OCI-LY7 (cell line): Measurements from ENCODE around the gene PTPRT. TPM values are rescaled to one million over a fixed set of nuclear protein-coding genes. Genes with fewer than 3 reads are reported as not detected.

ENCODE experiments used
- BruUV-seq: library from RNA; stranded (reverse); fragments of 400-500 nt; replicated peaks from 2 replicates; lab custom pipeline; 2021; lab: Mats Ljungman, UMichigan
- CTCF ChIA-PET: fragments of 300-600 bp; sonication (Branson Sonifier 250); formaldehyde crosslinking; loops from one replicate; lab custom pipeline; 2022; ENCODE audit warnings: antibody characterized with exemption; ENCODE audit not compliant: unreplicated experiment; lab: Charles Lee
- POLR2A ChIA-PET: fragments of 300-600 bp; sonication (Branson Sonifier 250); formaldehyde crosslinking; loops from one replicate; lab custom pipeline; 2022; ENCODE audit warnings: antibody characterized with exemption; lab: Charles Lee
- DNase-seq: peaks from one replicate; pipeline ENCODE4 v3.0.0-alpha.2; 2015; ENCODE audit warnings: low spot score
- H2AFZ ChIP-seq: fragments of 200-600 bp; sonication (generic), shearing (Covaris generic); 2 replicates; pipeline ENCODE4 v1.6.1; 2014; ENCODE audit warnings: mild to moderate bottlenecking, antibody characterized with exemption, low read length, moderate library complexity
- H3K27ac ChIP-seq: fragments of 200-600 bp; sonication (generic); 2 replicates; pipeline ENCODE4 v1.5.1; 2014; ENCODE audit warnings: mixed run types, low read depth, mild to moderate bottlenecking, moderate library complexity, low read length, inconsistent platforms; ENCODE audit not compliant: poor library complexity, severe bottlenecking
- H3K36me3 ChIP-seq: fragments of 200-600 bp; sonication (generic); 2 replicates; pipeline ENCODE4 v1.6.1; 2014; ENCODE audit warnings: mild to moderate bottlenecking, antibody characterized with exemption, low read length, moderate library complexity, mixed read lengths; ENCODE audit not compliant: insufficient read depth
- H3K4me1 ChIP-seq: fragments of 200-600 bp; sonication (generic); 2 replicates; pipeline ENCODE4 v1.5.1; 2014; ENCODE audit warnings: mild to moderate bottlenecking, low read length; ENCODE audit not compliant: insufficient read depth, poor library complexity, severe bottlenecking
- H3K4me2 ChIP-seq: fragments of 200-600 bp; sonication (generic); 2 replicates; pipeline ENCODE4 v1.6.1; 2014; ENCODE audit warnings: mild to moderate bottlenecking, low read length
- H3K4me3 ChIP-seq: fragments of 200-600 bp; sonication (generic); 2 replicates; pipeline ENCODE4 v1.5.1; 2014; ENCODE audit warnings: mild to moderate bottlenecking, low read depth, low read length; ENCODE audit not compliant: poor library complexity, severe bottlenecking
- H3K79me2 ChIP-seq: fragments of 200-600 bp; sonication (generic); 2 replicates; pipeline ENCODE4 v1.6.1; 2016; ENCODE audit warnings: low read depth, mild to moderate bottlenecking, low read length, moderate library complexity, mixed read lengths; ENCODE audit not compliant: insufficient read depth
- H3K9me2 ChIP-seq: fragments of 200-600 bp; sonication (generic); 2 replicates; pipeline ENCODE4 v1.6.1; 2016; ENCODE audit warnings: mild to moderate bottlenecking, low read length, mixed read lengths; ENCODE audit not compliant: insufficient read depth
- H3K9me3 ChIP-seq: fragments of 200-600 bp; sonication (generic); 2 replicates; pipeline ENCODE4 v1.6.1; 2014; ENCODE audit warnings: mild to moderate bottlenecking, mixed run types, low read length, mixed read lengths
- H4K20me1 ChIP-seq: fragments of 200-600 bp; sonication (generic); 2 replicates; pipeline ENCODE4 v1.6.1; 2014; ENCODE audit warnings: mild to moderate bottlenecking, antibody characterized with exemption, low read length, moderate library complexity, mixed read lengths; ENCODE audit not compliant: insufficient read depth
- CTCF ChIP-seq: fragments of 200-600 bp; sonication (generic); conservative IDR thresholded peaks from 2 replicates; pipeline ENCODE4 v1.5.1; 2014; ENCODE audit warnings: mild to moderate bottlenecking, antibody characterized with exemption, low read length, moderate library complexity, mixed read lengths
- EZH2phosphoT487 ChIP-seq: fragments of 200-600 bp; sonication (generic); IDR thresholded peaks from 2 replicates; pipeline ENCODE4 v1.6.1; 2018; ENCODE audit warnings: low read depth, borderline replicate concordance, mild to moderate bottlenecking, mixed run types, antibody characterized with exemption, low read length, moderate library complexity, mixed read lengths
- intact Hi-C: fragments of 100-400 bp; cut with micrococcal nuclease; formaldehyde crosslinking; loops from one replicate; pipeline ENCODE4 v1.10.0; 2022; ENCODE audit not compliant: unreplicated experiment
- total RNA-seq, 2 experiments: library from RNA; depleted of rRNA in 1 of 2; stranded (reverse); fragments of >200 nt in 1 of 2; shearing (Covaris generic) in 1 of 2; gene quantifications; 2 replicates each; pipeline ENCODE4 v1.2.3, GENCODE V29; 2014 to 2022

Gene PTPRT
- total RNA-seq, 2 experiments from 2014 or later, result not detected

- Histone ChIP-seq H3K9me2 (no peaks in the 10 kb centered on the region), H3K4me1 (no peaks in the 10 kb centered on the region), H3K4me3 (no peak overlapping the region), H3K79me2 (no peaks in the 10 kb centered on the region), H4K20me1 (no peaks in the 10 kb centered on the region), H3K9me3 (no peaks in the 10 kb centered on the region), H3K27ac (no peak overlapping the region), H2AFZ (no peak overlapping the region), H3K4me2 (no peak overlapping the region), H3K36me3 (no peaks in the 10 kb centered on the region)
- no peak for DNase-seq
- ChIA-PET CTCF (no interaction called here), POLR2A (no interaction called here)
- TF ChIP-seq EZH2phosphoT487 (no peak), CTCF (no peak)
- no TSS peak for BruUV-seq
- intact Hi-C loops, result no loop called here
Measured at GRCh38 chr20:42308171-42308570, 881.5 kb downstream of the PTPRT start.

- H3K9me2 ChIP-seq, result no peaks in the 10 kb centered on the region
Measured at GRCh38 chr20:42295592-42295991, 894.1 kb downstream of the PTPRT start.

More at GRCh38 chr20:42295592-42295991, 894.1 kb downstream of the PTPRT start:
- TF ChIP-seq CTCF (no peak), EZH2phosphoT487 (no peak)
- BruUV-seq, result no TSS peak
- Histone ChIP-seq H3K9me3 (no peaks in the 10 kb centered on the region), H3K27ac (no peak overlapping the region), H3K36me3 (no peaks in the 10 kb centered on the region), H3K4me1 (no peaks in the 10 kb centered on the region), H3K4me2 (no peak overlapping the region), H3K4me3 (no peak overlapping the region), H2AFZ (no peak overlapping the region), H3K79me2 (no peaks in the 10 kb centered on the region), H4K20me1 (no peaks in the 10 kb centered on the region)
- ChIA-PET POLR2A (interaction anchor here (0.5 kb wide), 1 partner anchor 845 kb away, joined by 3 read pairs; no protein-coding TSS in a partner anchor), CTCF (no interaction called here)
- DNase-seq, result no peak
- intact Hi-C loops, result no loop called here
